HCT116 (cell line): ENCODE measurements around the gene TTC38. TPM values are rescaled to one million over a fixed set of nuclear protein-coding genes. Genes with fewer than 3 reads are reported as not detected.

Experiments used
- ATAC-seq: fragments of 200-7000 bp; cut with Tn5 transposase; 2 replicates; pipeline ENCODE4 v1.9.1; 2020; ENCODE audit warnings: mild to moderate bottlenecking, moderate library complexity
- BruUV-seq: library from RNA; stranded (reverse); fragments of 400-500 nt; replicated peaks from 2 replicates; lab custom pipeline; 2021; lab: Mats Ljungman, UMichigan
- CTCF ChIA-PET: fragments of 300-600 bp; sonication (Branson Sonifier 250); formaldehyde crosslinking; loops from one replicate; lab custom pipeline; 2021; ENCODE audit warnings: antibody characterized with exemption; lab: Charles Lee
- POLR2A ChIA-PET: fragments of 300-600, 350-600 bp; sonication (Branson Sonifier 250); formaldehyde crosslinking; loops from one replicate; lab custom pipeline; 2021; ENCODE audit warnings: antibody characterized with exemption; lab: Charles Lee
- RAD21 ChIA-PET, 2 experiments: fragments of 300-600 bp; sonication (Branson Sonifier 250); formaldehyde crosslinking; loops; one replicate each; lab custom pipeline; 2023; ENCODE audit warnings: low total read pairs in 2 of 2; ENCODE audit not compliant: uncharacterized antibody in 2 of 2, unreplicated experiment in 2 of 2, low non-redundant PET in 1 of 2; lab: Charles Lee
- DNase-seq: peaks from one replicate; pipeline ENCODE4 v3.0.0-alpha.2; 2010; ENCODE audit warnings: low read depth, low spot score
- H2AFZ ChIP-seq: fragments of 200-600 bp; shearing (Covaris generic), sonication (generic); 2 replicates; pipeline ENCODE4 v1.6.1; 2017; ENCODE audit warnings: low read depth, mixed run types, mixed read lengths, antibody characterized with exemption, low read length; ENCODE audit not compliant: poor library complexity, severe bottlenecking
- H3K27ac ChIP-seq: 2 replicates; pipeline ENCODE4 v1.5.1; 2012; ENCODE audit warnings: low read depth, low read length
- H3K27me3 ChIP-seq: fragments of 200-600 bp; sonication (generic); 2 replicates; pipeline ENCODE4 v1.6.1; 2016; ENCODE audit warnings: mixed run types, low read length, mixed read lengths; ENCODE audit not compliant: insufficient read depth
- H3K36me3 ChIP-seq, 2 experiments: fragments of 200-500 bp in 1 of 2; fragments of 200-600 bp in 1 of 2; sonication (Bioruptor generic) in 1 of 2; sonication (generic) in 1 of 2; 2 replicates each; pipeline versions ENCODE4 v1.5.1 to v1.6.1; 2014 to 2016; ENCODE audit warnings: low read length in 2 of 2, inconsistent platforms in 1 of 2, mixed read lengths in 1 of 2, mixed run types in 1 of 2; ENCODE audit not compliant: insufficient read depth in 2 of 2, control insufficient read depth in 1 of 2
- H3K4me1 ChIP-seq, 2 experiments: fragments of 200-600 bp in 1 of 2; sonication (generic) in 1 of 2; 2 replicates each; pipeline versions ENCODE4 v1.5.1 to v1.6.1; 2012 to 2017; ENCODE audit warnings: low read length in 2 of 2, inconsistent platforms in 1 of 2, mild to moderate bottlenecking in 1 of 2, mixed read lengths in 1 of 2, mixed run types in 1 of 2, moderate library complexity in 1 of 2; ENCODE audit not compliant: insufficient read depth in 2 of 2, control insufficient read depth in 1 of 2
- H3K4me2 ChIP-seq: fragments of 200-600 bp; sonication (generic); 2 replicates; pipeline ENCODE4 v1.6.1; 2017; ENCODE audit warnings: mixed run types, low read length, mixed read lengths
- H3K4me3 ChIP-seq, 2 experiments: fragments of 200-600 bp in 1 of 2; sonication (generic) in 1 of 2; replicated peaks in 1 of 2; 2 replicates each; pipeline ENCODE4 v1.5.1; 2011 to 2016; ENCODE audit warnings: low read length in 2 of 2, control low read depth in 1 of 2, low read depth in 1 of 2, mild to moderate bottlenecking in 1 of 2, mixed read lengths in 1 of 2, mixed run types in 1 of 2
- H3K79me2 ChIP-seq: fragments of 200-600 bp; sonication (generic); 2 replicates; pipeline ENCODE4 v1.6.1; 2017; ENCODE audit warnings: mild to moderate bottlenecking, mixed run types, low read length, moderate library complexity, mixed read lengths; ENCODE audit not compliant: insufficient read depth
- H3K9ac ChIP-seq: fragments of 200-600 bp; sonication (generic); 2 replicates; pipeline ENCODE4 v1.6.1; 2016; ENCODE audit warnings: low read length, mixed read lengths
- H3K9me2 ChIP-seq: fragments of 200-600 bp; sonication (generic), shearing (Covaris generic); 2 replicates; pipeline ENCODE4 v1.6.1; 2017; ENCODE audit warnings: mixed run types, mild to moderate bottlenecking, moderate library complexity; ENCODE audit not compliant: insufficient read depth
- H3K9me3 ChIP-seq, 2 experiments: fragments of 200-500 bp in 1 of 2; fragments of 200-600 bp in 1 of 2; sonication (Bioruptor generic) in 1 of 2; sonication (generic) in 1 of 2; 2 replicates each; pipeline ENCODE4 v1.6.1; 2014 to 2017; ENCODE audit warnings: low read length in 2 of 2, mixed read lengths in 2 of 2, inconsistent platforms in 1 of 2, low read depth in 1 of 2, mild to moderate bottlenecking in 1 of 2, mixed run types in 1 of 2, moderate library complexity in 1 of 2; ENCODE audit not compliant: control insufficient read depth in 1 of 2, insufficient read depth in 1 of 2
- H4K20me1 ChIP-seq: fragments of 200-600 bp; sonication (generic), shearing (Covaris generic); 2 replicates; pipeline ENCODE4 v1.6.1; 2017; ENCODE audit warnings: mixed run types, mild to moderate bottlenecking, moderate library complexity; ENCODE audit not compliant: insufficient read depth
- CTCF ChIP-seq, 3 experiments: fragments of 200-600 bp in 1 of 3; sonication (generic) in 1 of 3; IDR thresholded peaks in 2 of 3; conservative IDR thresholded peaks in 1 of 3; 2 replicates each; pipeline ENCODE4 v1.5.1; 2012 to 2017; ENCODE audit warnings: low read depth in 2 of 3, low read length in 2 of 3, antibody characterized with exemption in 1 of 3, borderline replicate concordance in 1 of 3, control low read depth in 1 of 3, mild to moderate bottlenecking in 1 of 3, mixed read lengths in 1 of 3, mixed run types in 1 of 3, moderate library complexity in 1 of 3; ENCODE audit not compliant: insufficient read depth in 1 of 3
- EGR1 ChIP-seq: IDR thresholded peaks from 2 replicates; pipeline ENCODE4 v1.6.1; 2012; ENCODE audit warnings: low read depth
- EZH2phosphoT487 ChIP-seq: fragments of 200-600 bp; IDR thresholded peaks from 2 replicates; pipeline ENCODE4 v1.6.1; 2018; ENCODE audit warnings: antibody characterized with exemption, borderline replicate concordance
- FOSL1 ChIP-seq: IDR thresholded peaks from 2 replicates; pipeline ENCODE4 v1.6.1; 2012; ENCODE audit warnings: low read depth
- JUND ChIP-seq: IDR thresholded peaks from 2 replicates; pipeline ENCODE4 v1.6.1; 2012
- POLR2A ChIP-seq: IDR thresholded peaks from 2 replicates; pipeline ENCODE4 v1.7.0; 2011; ENCODE audit warnings: borderline replicate concordance; ENCODE audit not compliant: insufficient read depth, insufficient read length; ENCODE audit errors: extremely low read depth
- POLR2AphosphoS5 ChIP-seq: IDR thresholded peaks from 2 replicates; pipeline ENCODE4 v1.6.1; 2011; ENCODE audit warnings: mild to moderate bottlenecking, low read depth, low read length, moderate library complexity
- RAD21 ChIP-seq: IDR thresholded peaks from 2 replicates; pipeline ENCODE4 v1.6.1; 2012; ENCODE audit warnings: low read depth, mild to moderate bottlenecking
- SP1 ChIP-seq: IDR thresholded peaks from 2 replicates; pipeline ENCODE4 v1.6.1; 2012; ENCODE audit warnings: low read depth
- SRF ChIP-seq: IDR thresholded peaks from 2 replicates; pipeline ENCODE4 v1.6.1; 2012; ENCODE audit warnings: low read depth
- TCF7L2 ChIP-seq: IDR thresholded peaks from 2 replicates; pipeline ENCODE4 v1.7.0; 2011; ENCODE audit warnings: borderline replicate concordance, inconsistent platforms; ENCODE audit not compliant: insufficient read depth, insufficient read length; ENCODE audit errors: extremely low read depth
- ZFX ChIP-seq: fragments of 450-650 bp; IDR thresholded peaks from 2 replicates; pipeline ENCODE4 v1.6.1; 2017
- ZNF274 ChIP-seq: fragments of 200-500 bp; sonication (Bioruptor generic); IDR thresholded peaks from 2 replicates; pipeline ENCODE4 v1.6.1; 2014; ENCODE audit warnings: mild to moderate bottlenecking, low read depth, low read length, inconsistent platforms
- intact Hi-C: fragments of 100-400 bp; cut with micrococcal nuclease; formaldehyde crosslinking; loops from 2 replicates; pipeline ENCODE4 v1.10.0; 2022
- total RNA-seq: library from RNA; stranded (reverse); gene quantifications from one replicate; pipeline ENCODE4 v1.2.1, GENCODE V29; 2021; ENCODE audit not compliant: unreplicated experiment

TTC38 gene
- total RNA-seq, 1 experiment from 2014 or later: 22.9 TPM

- TF ChIP-seq JUND (no peak), TCF7L2 (no peak), POLR2AphosphoS5 (no peak), FOSL1 (no peak), CTCF (IDR thresholded peaks at IDR 0.05 in 2 of 3, conservative IDR thresholded peaks at IDR 0.05 in 1 of 3; ENCODE audit: borderline replicate concordance in 1 of 3, insufficient read depth in 1 of 3, low read depth in 2 of 3, low read length in 2 of 3) (no peak), POLR2A (no peak), ZNF274 (no peak), EGR1 (no peak), RAD21 (no peak), SRF (no peak), EZH2phosphoT487 (no peak), ZFX (no peak), SP1 (no peak)
- Histone ChIP-seq H3K9me2 (no peaks in the 10 kb centered on the region), H3K9me3 (no peaks in the 10 kb centered on the region), H3K9ac (no peak overlapping the region), H3K4me2 (no peak overlapping the region), H3K27ac (no peak overlapping the region), H3K4me1 (no peaks in the 10 kb centered on the region), H4K20me1 (no peaks in the 10 kb centered on the region), H3K27me3 (no peaks in the 10 kb centered on the region), H2AFZ (no peak overlapping the region), H3K36me3 (peaks cover 24 to 28% of the 10 kb centered on the region in 2 experiments; a peak in 3 of 4 replicates), H3K4me3 (no peak overlapping the region), H3K79me2 (no peaks in the 10 kb centered on the region)
- ChIA-PET CTCF (no interaction called here), RAD21 (no interaction called here), POLR2A (no interaction called here)
- no peak for DNase-seq
- intact Hi-C loops: no loop called here
- BruUV-seq: no TSS peak
- no peak for ATAC-seq
These were observed 20.3 kb downstream of the TTC38 start for GRCh38 chr22:46287873-46288751.
